ENCODE data around the gene CRACR2A.

CRACR2A gene

DNA sequence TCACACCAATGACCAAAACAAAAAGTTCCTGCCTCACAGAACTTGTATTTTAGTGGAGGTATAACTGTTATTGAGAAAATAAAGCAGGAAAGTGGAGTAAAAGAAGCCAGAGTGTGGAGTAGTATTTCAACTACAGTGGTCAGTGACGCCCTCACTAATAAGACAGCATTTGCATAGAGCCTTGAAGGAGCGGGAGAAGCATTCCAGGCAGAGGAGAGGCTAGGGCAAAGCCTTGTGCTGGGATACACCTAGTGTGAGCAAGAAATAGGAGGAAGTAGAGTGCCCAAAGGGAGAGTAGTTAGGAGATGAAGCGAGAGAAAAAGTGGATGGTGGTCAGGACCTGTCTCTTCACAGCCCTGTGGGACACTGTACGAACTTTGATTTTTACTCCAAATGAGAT lies 107.8 kb downstream of the CRACR2A start:
- no peak for DNase-seq

DNA sequence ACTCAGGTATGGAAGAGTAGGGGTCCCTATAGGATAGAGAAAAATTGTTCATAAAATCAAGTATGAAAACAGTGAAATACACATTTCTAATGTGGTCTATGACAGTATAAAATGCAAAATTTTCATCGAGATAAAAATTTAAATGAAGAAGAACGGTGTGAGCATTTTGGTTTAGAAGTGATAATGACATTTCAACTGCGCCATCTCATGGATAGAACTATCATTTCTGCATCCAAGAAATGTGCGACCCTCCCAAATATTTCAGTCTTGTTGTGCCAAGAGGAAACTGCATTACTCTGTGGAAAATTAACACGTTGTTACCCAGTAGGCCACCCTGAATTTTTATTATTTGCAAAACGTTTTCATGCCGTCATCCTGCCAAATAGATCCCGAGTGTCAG lies 108.8 kb downstream of the CRACR2A start:
- DNase-seq: no peak

- DNase-seq: no peak
Observed at GRCh38 chr12:3641428-3642018, 111.4 kb downstream of the CRACR2A start.

- no peak for DNase-seq
Observed at GRCh38 chr12:3636328-3636727, 116.6 kb downstream of the CRACR2A start.

- DNase-seq: no peak
Observed at GRCh38 chr12:3634348-3634747, 118.6 kb downstream of the CRACR2A start.

- DNase-seq: no peak
Observed at GRCh38 chr12:3633396-3633795, 119.5 kb downstream of the CRACR2A start.

DNA sequence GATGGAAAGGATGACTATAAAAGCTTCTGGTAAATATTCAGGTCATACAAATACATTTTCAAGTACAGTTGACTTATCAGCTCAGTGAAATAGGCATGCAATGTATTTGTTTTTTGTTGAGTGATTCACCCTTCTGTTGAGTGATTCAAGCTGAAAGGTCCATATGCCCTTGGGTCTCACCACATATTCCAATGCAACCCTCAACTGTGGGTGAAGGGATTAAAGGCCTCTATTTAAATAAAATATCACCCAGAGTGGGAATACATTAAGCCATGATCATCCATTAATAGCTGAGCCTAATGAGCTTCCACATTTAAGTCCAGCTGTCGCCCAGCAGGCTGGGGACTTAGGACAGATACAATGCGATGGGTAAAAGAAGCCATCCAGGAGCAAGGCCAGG lies 120.2 kb downstream of the CRACR2A start:
- no peak for DNase-seq

- no peak for DNase-seq
Observed at GRCh38 chr12:3632256-3632655, 120.7 kb downstream of the CRACR2A start.

DNA sequence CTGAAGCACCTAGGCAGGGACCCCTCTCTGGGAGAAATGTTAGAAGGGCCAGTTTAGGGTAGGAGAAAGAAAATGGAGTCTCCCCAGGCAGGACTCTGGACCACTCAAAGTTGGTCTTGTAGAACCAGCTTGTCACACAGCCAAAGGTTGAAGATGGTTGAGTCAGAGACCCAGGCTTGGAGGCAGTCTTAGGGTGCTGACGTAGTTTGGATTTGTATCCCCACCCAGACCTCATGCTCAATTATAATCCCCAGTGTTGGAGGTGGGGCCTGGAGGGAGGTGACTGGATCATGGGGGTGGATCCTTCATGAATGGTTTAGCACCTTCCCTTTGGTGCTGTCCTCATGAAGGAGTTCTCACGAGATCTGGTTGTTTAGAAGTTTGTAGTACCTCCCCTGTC lies 121.2 kb downstream of the CRACR2A start:
- no peak for DNase-seq

- DNase-seq: no peak
Observed at GRCh38 chr12:3631272-3631637, 121.7 kb downstream of the CRACR2A start.

GRCh38 chr12:3630621-3631271 lies 122.2 kb downstream of the CRACR2A start:
- DNase-seq: no peak

GRCh38 chr12:3630111-3630510 lies 122.8 kb downstream of the CRACR2A start:
- no peak for DNase-seq

- no peak for DNase-seq
Observed at GRCh38 chr12:3629057-3629830, 123.7 kb downstream of the CRACR2A start.

GRCh38 chr12:3628629-3629028 lies 124.3 kb downstream of the CRACR2A start:
- no peak for DNase-seq

DNA sequence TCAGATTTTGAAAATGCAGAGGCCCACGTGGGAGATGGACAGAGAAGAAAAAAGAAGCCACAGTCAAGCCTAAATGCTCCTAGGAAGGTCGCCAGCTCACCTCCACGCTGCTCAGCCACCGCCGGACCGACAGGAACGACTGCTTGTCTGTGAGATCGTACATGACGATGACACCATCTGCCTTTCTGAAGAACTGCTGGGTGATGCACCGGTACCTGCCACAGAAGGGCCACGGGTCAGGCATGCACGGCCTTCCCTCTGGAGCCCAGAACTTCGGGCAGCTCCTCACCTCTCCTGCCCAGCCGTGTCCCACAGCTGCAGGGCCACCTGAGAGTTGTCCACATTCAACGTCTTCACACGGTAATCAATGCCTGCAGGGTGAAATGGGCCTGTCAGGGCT lies 125.6 kb downstream of the CRACR2A start:
- no peak for DNase-seq

DNA sequence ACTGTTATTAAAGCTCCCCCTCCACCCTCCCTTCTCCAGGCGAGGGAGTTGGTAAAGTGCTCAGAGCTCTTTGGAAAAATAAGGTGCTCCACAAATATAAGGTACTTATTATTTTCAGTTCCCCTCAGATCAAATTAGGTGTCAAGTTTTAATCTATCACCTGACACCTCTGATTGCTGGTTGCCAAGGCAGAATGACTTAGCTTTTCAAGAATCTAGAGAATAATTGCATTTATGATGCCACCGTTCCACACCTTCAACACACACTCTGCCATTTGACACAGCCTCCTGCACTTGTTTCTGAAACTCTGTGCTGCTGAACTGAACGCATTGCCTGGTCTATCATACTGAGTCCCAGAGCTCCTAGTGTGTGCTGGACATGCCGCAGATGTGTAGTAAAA lies 128.6 kb downstream of the CRACR2A start:
- DNase-seq: no peak

- no peak for DNase-seq
Observed at GRCh38 chr12:3622822-3623690, 129.9 kb downstream of the CRACR2A start.

DNA sequence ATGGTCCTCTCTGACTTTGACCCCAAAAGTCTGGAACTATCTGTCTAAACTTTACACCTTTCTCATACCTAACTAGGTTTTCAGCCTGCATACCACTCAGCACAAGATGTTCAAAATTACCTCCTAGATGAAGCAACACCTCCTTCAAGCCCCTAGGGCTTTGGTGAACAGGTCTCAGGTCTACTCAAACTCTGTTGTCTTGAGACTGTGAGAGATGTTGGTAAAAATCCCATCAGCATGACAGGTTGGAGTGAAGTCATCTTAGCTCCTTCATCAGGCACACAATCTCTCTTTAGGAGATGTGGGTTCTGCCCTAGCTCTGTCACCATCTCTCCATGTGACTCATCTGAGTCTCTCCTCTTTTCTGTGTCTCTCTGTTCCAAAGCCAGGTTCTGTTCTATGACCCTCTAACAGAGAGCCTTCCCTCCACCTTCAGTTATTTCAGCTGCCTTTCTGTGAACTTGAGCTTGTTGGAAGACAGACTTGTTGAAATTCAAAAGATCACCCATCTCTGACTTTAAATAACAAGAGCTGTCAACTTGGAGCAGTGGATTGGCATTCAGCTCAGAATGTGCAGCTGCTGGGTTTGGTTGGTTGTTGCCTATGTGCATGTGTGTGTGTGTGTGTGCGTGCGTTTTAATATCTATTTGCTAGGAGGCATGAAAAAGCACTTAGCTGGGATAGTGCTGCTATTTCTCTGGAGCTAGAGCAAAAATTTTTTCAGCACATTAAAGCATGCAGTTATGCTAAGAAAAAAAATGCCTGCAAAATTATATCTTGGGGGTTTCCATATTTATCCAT lies 130.7 kb downstream of the CRACR2A start:
- DNase-seq: no peak

GRCh38 chr12:3620856-3621255 lies 132.1 kb downstream of the CRACR2A start:
- no peak for DNase-seq

DNA sequence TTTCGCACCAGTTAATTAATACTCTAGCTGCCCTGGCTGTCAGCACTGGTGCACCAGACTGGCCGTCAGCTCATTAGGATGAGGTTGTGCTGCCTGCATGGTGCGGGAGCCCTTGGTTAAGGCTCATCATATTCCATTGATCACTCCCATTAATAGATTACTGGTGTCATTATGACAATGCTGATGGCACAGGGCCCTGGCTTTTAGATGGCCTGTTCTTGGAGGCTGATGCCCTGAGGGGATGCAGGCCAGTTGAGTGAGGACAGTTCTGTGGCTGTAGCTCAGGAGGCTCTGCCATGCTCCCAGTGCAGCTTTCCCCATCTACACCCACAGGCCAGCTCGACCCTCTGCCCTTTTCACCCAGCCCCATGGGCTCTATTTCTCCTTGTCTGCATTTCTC lies 135.3 kb downstream of the CRACR2A start:
- no peak for DNase-seq

GRCh38 chr12:3615862-3616261 lies 137.0 kb downstream of the CRACR2A start:
- DNase-seq: no peak

- DNase-seq: no peak
Observed at GRCh38 chr12:3614806-3615466, 138.0 kb downstream of the CRACR2A start.

Data from NCI-H510A (cell line).